ENCODE data around the gene GARIN5B.

DNA sequence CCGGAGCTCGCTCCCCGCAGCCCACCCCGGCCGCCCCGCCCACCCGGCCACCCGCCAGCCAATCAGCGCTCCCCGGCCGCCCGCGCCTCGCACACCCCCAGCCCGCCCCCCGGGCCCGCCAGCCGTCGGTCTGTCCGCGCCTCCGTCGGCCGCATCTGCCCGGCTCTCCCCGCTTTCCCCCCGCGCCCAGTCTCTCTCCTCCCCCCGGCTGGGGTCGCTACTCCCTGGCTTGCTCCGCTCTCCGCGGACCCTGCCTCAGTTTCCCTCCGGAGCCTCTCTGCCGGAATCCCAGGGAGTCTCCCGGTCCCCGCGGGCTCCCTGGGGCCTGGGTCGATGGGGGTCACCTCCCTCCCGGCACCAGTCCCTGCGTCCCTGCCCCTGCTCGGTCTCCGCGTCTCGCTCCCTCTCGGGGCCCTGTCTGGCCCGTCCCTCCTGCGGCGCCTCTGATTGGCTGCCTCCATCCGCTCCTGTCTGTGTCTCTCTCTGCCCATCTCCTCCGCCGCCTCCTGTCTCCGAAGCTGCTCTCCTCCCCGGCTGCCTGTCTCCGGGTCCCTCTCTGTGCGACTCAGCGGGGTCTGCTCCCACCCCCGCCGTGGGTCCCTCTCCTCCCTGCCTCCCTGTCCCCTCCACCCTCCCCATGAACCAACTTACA, 6.7 kb upstream of the GARIN5B start:
- TF ChIP-seq POLR2A (IDR thresholded peaks at IDR 0.05; ENCODE audit: low read depth, low read length) (no peak), POLR2AphosphoS5 (IDR thresholded peaks at IDR 0.05; ENCODE audit: low read depth, low read length) (no peak), TAF1 (IDR thresholded peaks at IDR 0.05; ENCODE audit: low read depth, low read length) (no peak), PAX5 (IDR thresholded peaks at IDR 0.05; ENCODE audit: insufficient read depth, low read length, severe bottlenecking) (no peak)
